ENCODE results near the gene ATP2B3.

DNA sequence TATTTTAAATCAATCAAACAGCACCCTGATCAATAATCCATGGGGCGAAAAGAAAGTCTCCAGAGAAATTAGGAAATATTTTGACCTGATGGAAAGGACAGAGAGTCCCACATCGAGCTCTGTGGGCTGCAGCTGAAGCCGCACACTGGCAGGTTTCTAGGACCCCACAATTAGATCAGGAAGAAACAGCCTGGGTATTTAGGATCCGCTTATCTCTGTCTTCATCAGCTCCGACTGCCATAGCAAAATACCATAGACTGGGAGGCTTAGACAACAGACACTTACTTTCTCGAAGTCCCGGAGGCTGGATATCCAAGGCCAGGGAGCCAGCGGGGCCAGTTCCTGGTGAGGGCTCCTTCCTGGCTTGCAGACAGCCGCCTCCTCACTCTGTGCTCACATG is 45.1 kb downstream of the ATP2B3 start:
- TF ChIP-seq, protein P1, sequence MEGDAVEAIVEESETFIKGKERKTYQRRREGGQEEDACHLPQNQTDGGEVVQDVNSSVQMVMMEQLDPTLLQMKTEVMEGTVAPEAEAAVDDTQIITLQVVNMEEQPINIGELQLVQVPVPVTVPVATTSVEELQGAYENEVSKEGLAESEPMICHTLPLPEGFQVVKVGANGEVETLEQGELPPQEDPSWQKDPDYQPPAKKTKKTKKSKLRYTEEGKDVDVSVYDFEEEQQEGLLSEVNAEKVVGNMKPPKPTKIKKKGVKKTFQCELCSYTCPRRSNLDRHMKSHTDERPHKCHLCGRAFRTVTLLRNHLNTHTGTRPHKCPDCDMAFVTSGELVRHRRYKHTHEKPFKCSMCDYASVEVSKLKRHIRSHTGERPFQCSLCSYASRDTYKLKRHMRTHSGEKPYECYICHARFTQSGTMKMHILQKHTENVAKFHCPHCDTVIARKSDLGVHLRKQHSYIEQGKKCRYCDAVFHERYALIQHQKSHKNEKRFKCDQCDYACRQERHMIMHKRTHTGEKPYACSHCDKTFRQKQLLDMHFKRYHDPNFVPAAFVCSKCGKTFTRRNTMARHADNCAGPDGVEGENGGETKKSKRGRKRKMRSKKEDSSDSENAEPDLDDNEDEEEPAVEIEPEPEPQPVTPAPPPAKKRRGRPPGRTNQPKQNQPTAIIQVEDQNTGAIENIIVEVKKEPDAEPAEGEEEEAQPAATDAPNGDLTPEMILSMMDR (IDR thresholded peaks at IDR 0.05) = no peak
- no peak for TF ChIP-seq POLR2A (IDR thresholded peaks at IDR 0.05)
